Keratinocyte (primary cell): ENCODE data around the gene PFDN4. TPM values are rescaled to one million over a fixed set of nuclear protein-coding genes. Genes with fewer than 3 reads are reported as not detected.

Source experiments
- DNase-seq: peaks from one replicate; pipeline ENCODE4 v3.0.0-alpha.2; 2011; ENCODE audit warnings: low read depth, missing footprints, low spot score
- FAIRE-seq: peaks from 2 replicates; lab custom pipeline; 2011; peaks lifted over from hg19 to GRCh38; lab: Jason Lieb, UNC
- H2AFZ ChIP-seq: 2 replicates; pipeline ENCODE4 v1.6.0; 2012; ENCODE audit warnings: low read length, control low read depth, inconsistent platforms; ENCODE audit not compliant: control insufficient read depth
- H3K27ac ChIP-seq: 2 replicates; pipeline ENCODE4 v1.5.1; 2011; ENCODE audit warnings: low read length; ENCODE audit not compliant: control insufficient read depth, insufficient read depth
- H3K27me3 ChIP-seq: 3 replicates; pipeline ENCODE4 v1.6.0; 2011; ENCODE audit warnings: low read length; ENCODE audit not compliant: control insufficient read depth, insufficient read depth; ENCODE audit errors: extremely low read depth
- H3K36me3 ChIP-seq, 2 experiments: 2 replicates in 1 of 2; 3 replicates in 1 of 2; pipeline ENCODE4 v1.5.1; 2011; ENCODE audit warnings: low read length in 2 of 2, mild to moderate bottlenecking in 1 of 2; ENCODE audit not compliant: control insufficient read depth in 2 of 2, insufficient read depth in 2 of 2; ENCODE audit errors: extremely low read depth in 1 of 2
- H3K4me1 ChIP-seq: 3 replicates; pipeline ENCODE4 v1.5.1; 2011; ENCODE audit warnings: low read length; ENCODE audit not compliant: control insufficient read depth, insufficient read depth; ENCODE audit errors: extremely low read depth
- H3K4me2 ChIP-seq: 3 replicates; pipeline ENCODE4 v1.6.0; 2011; ENCODE audit warnings: low read depth, low read length; ENCODE audit not compliant: control insufficient read depth, insufficient read depth; ENCODE audit errors: extremely low read depth
- H3K4me3 ChIP-seq, 3 experiments: fragments of 200-600 bp in 1 of 3; sonication (generic) in 1 of 3; 2 replicates in 2 of 3; 3 replicates in 1 of 3; pipeline ENCODE4 v1.5.1; 2011 to 2016; ENCODE audit warnings: low read length in 3 of 3, mild to moderate bottlenecking in 3 of 3, control low read depth in 2 of 3, inconsistent platforms in 1 of 3, low read depth in 1 of 3, mixed read lengths in 1 of 3, mixed run types in 1 of 3, moderate library complexity in 1 of 3; ENCODE audit not compliant: control insufficient read depth in 2 of 3, insufficient read depth in 2 of 3; ENCODE audit errors: extremely low read depth in 1 of 3
- H3K79me2 ChIP-seq: 2 replicates; pipeline ENCODE4 v1.6.0; 2012; ENCODE audit warnings: low read length; ENCODE audit not compliant: control insufficient read depth, insufficient read depth
- H3K9ac ChIP-seq: 3 replicates; pipeline ENCODE4 v1.6.0; 2011; ENCODE audit warnings: low read length; ENCODE audit not compliant: control insufficient read depth, insufficient read depth; ENCODE audit errors: extremely low read depth
- H3K9me1 ChIP-seq: 3 replicates; pipeline ENCODE4 v1.6.0; 2011; ENCODE audit warnings: low read length; ENCODE audit not compliant: control insufficient read depth, insufficient read depth; ENCODE audit errors: extremely low read depth
- H3K9me3 ChIP-seq: 2 replicates; pipeline ENCODE4 v1.5.1; 2012; ENCODE audit warnings: low read depth, low read length; ENCODE audit not compliant: control insufficient read depth
- H4K20me1 ChIP-seq: 3 replicates; pipeline ENCODE4 v1.6.0; 2011; ENCODE audit warnings: low read length; ENCODE audit not compliant: control insufficient read depth, insufficient read depth; ENCODE audit errors: extremely low read depth
- CTCF ChIP-seq, 3 experiments: IDR thresholded peaks in 1 of 3; conservative IDR thresholded peaks in 1 of 3; optimal IDR thresholded peaks in 1 of 3; 2 replicates in 2 of 3; 3 replicates in 1 of 3; pipeline versions ENCODE3 to v1.5.1; 2011; ENCODE audit warnings: low read length in 3 of 3, mild to moderate bottlenecking in 3 of 3, moderate library complexity in 2 of 3, control low read depth in 1 of 3, inconsistent platforms in 1 of 3; ENCODE audit not compliant: insufficient read depth in 2 of 3; ENCODE audit errors: extremely low read depth in 1 of 3
- EZH2 ChIP-seq: IDR thresholded peaks from one replicate; pipeline ENCODE4 v1.6.1; 2012; ENCODE audit warnings: inconsistent platforms, mild to moderate bottlenecking, low read length, moderate library complexity
- dilution Hi-C: fragments of 300-500 bp; cut with MboI; formaldehyde crosslinking; loops from one replicate; pipeline ENCODE4 v1.7.0; 2020; ENCODE audit warnings: low sequenced_read_pairs; ENCODE audit not compliant: extremely low pct_ligation_motif_present
- polyA plus RNA-seq, 5 experiments: library from polyadenylated mRNA; depleted of rRNA in 3 of 5; stranded (reverse) in 3 of 5; stranded (forward) in 1 of 5; unstranded in 1 of 5; fragments of >200 nt; gene quantifications; 1 replicate in 1 of 5; 2 replicates in 3 of 5; 3 replicates in 1 of 5; pipeline versions ENCODE4 v1.2.1 to v1.2.3, GENCODE V29; 2011 to 2012; ENCODE audit warnings: missing spikeins in 2 of 5, low read depth in 1 of 5, low replicate concordance in 1 of 5

PFDN4 gene
- polyA plus RNA-seq, 1 donor (not counting 4 experiments of a cell fraction or from before 2014, with no cell fraction given), result 65.7 TPM

- no peaks in the 10 kb centered on the region for H3K9me3 ChIP-seq
- H3K27me3 ChIP-seq, result no peaks in the 10 kb centered on the region
- no peak overlapping the region for H3K9ac ChIP-seq
- no peaks in the 10 kb centered on the region for H3K9me1 ChIP-seq
- no peak for DNase-seq
- no peaks in the 10 kb centered on the region for H3K79me2 ChIP-seq
- FAIRE-seq, result no peak
- dilution Hi-C loops, result no loop called here
- TF ChIP-seq EZH2 (no peak), CTCF (optimal IDR thresholded peaks at IDR 0.05 in 1 of 3, IDR thresholded peaks at IDR 0.05 in 1 of 3, conservative IDR thresholded peaks at IDR 0.05 in 1 of 3; ENCODE audit: extremely low read depth in 1 of 3, insufficient read depth in 2 of 3, low read length in 3 of 3) (no peak)
- H3K36me3 ChIP-seq, result no peaks in the 10 kb centered on the region
- no peak overlapping the region for H2AFZ ChIP-seq
- H3K4me2 ChIP-seq, result no peak overlapping the region
- H3K27ac ChIP-seq, result no peak overlapping the region
- H3K4me1 ChIP-seq, result peaks cover 11% of the 10 kb centered on the region
- H3K4me3 ChIP-seq, result no peak overlapping the region
- H4K20me1 ChIP-seq, result no peaks in the 10 kb centered on the region
Measured at GRCh38 chr20:54165014-54165413, 42.9 kb upstream of the PFDN4 start.

- Histone ChIP-seq H3K4me2 (no peak overlapping the region), H2AFZ (no peak overlapping the region), H3K36me3 (no peaks in the 10 kb centered on the region), H3K9me3 (no peaks in the 10 kb centered on the region), H4K20me1 (no peaks in the 10 kb centered on the region), H3K27me3 (no peaks in the 10 kb centered on the region), H3K4me1 (peaks cover 11% of the 10 kb centered on the region), H3K9me1 (no peaks in the 10 kb centered on the region), H3K9ac (no peak overlapping the region), H3K27ac (no peak overlapping the region), H3K4me3 (no peak overlapping the region), H3K79me2 (no peaks in the 10 kb centered on the region)
- TF ChIP-seq CTCF (optimal IDR thresholded peaks at IDR 0.05 in 1 of 3, IDR thresholded peaks at IDR 0.05 in 1 of 3, conservative IDR thresholded peaks at IDR 0.05 in 1 of 3; ENCODE audit: extremely low read depth in 1 of 3, insufficient read depth in 2 of 3, low read length in 3 of 3) (no peak), EZH2 (no peak)
- no peak for DNase-seq
- dilution Hi-C loops, result no loop called here
- FAIRE-seq, result no peak
Measured at GRCh38 chr20:54165803-54166202, 42.1 kb upstream of the PFDN4 start.
